ENCODE data around the gene TCHHL1. TPM values are rescaled to one million over a fixed set of nuclear protein-coding genes. Genes with fewer than 3 reads are reported as not detected.

The TCHHL1 gene
- total RNA-seq (not detected), polyA plus RNA-seq (not detected)
- long read RNA-seq, donor 1: 0 reads
- long read RNA-seq, donor 2: 0 reads

DNA sequence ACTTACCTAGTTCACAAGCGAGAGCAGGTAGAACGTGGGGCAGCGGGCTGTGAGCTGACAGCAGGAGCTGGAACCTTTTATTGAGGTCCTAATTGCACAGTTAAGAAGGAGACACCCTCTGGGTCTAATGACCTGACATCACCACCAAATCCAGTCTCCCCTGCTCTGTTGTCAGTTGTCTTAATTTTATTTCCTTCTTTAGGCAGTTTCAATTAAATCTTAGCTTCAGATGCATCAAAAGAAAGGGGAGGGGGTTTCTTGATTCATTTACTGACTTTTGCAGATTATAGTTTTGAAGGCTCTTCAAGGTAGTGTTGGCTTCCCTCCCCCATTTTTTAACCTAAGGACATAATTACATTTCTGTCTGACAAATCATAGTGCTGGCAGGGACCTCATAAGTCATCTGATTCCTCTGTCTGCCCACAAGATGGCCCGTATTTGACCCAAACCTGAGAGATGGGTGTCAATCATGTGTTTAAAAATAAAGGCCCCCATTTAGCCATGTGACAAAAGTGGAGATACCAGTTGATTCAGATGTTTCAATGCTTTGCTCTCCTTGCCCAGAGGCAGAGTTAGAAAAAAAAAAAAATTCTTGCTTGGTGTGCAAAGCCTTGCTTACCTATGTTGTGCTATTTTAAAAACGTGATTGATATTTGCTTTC lies at the start of gene TCHHL1:
TSS of gene TCHHL1 (minus strand) at position 51 of the 661 bp plus-strand sequence. CDS start 921 bp downstream, outside the sequence.
- H3K9me3 ChIP-seq: peaks cover 8% of the 10 kb centered on the region
- no peak within 1 kb of the TSS for H3K27ac ChIP-seq
- H3K4me1 ChIP-seq: no peaks in the 10 kb centered on the region
- DNase-seq (no peak), ATAC-seq (no peak)
- 51 to 67% (median 59%) methylated on average over 5 of the region's 5 CpGs for WGBS, 3 donors
- H3K4me3 ChIP-seq: no peak within 1 kb of the TSS
- intact Hi-C loops (cut with DNase I): no loop called here
- no peaks in the 10 kb centered on the region for H3K36me3 ChIP-seq (ENCODE audit: insufficient read depth in 1 of 2, low read depth in 1 of 2)
- TF ChIP-seq, protein P1, sequence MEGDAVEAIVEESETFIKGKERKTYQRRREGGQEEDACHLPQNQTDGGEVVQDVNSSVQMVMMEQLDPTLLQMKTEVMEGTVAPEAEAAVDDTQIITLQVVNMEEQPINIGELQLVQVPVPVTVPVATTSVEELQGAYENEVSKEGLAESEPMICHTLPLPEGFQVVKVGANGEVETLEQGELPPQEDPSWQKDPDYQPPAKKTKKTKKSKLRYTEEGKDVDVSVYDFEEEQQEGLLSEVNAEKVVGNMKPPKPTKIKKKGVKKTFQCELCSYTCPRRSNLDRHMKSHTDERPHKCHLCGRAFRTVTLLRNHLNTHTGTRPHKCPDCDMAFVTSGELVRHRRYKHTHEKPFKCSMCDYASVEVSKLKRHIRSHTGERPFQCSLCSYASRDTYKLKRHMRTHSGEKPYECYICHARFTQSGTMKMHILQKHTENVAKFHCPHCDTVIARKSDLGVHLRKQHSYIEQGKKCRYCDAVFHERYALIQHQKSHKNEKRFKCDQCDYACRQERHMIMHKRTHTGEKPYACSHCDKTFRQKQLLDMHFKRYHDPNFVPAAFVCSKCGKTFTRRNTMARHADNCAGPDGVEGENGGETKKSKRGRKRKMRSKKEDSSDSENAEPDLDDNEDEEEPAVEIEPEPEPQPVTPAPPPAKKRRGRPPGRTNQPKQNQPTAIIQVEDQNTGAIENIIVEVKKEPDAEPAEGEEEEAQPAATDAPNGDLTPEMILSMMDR (IDR thresholded peaks at IDR 0.05): no peak
- H3K27me3 ChIP-seq (ENCODE audit: insufficient read depth in 3 of 3, low read length in 2 of 3): peaks cover 0 to 11% (median 5%) of the 10 kb centered on the region in 3 donors

DNA sequence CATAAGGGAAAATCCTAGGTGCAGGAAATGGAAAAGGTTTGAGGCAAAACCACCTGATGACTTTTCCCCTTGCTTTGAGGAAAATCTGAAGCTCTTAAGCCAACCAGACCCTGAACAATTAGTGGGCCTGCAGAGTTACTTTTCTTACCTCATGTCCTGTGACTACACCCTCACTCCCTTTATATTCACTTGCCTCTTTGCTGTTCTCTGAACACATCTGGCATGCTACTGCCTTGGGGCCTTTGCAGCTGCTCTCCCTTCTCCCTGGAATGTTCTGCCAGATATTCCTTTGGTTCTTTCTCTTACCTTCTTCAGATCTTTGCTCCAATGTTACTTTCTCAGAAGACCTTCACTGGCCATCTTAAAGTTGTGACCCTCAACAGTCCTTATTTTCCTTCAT lies 48.4 kb upstream of the TCHHL1 start:
- H3K27ac ChIP-seq: no peak overlapping the region
- intact Hi-C loops (cut with DNase I): no loop called here
- TF ChIP-seq, protein P1 (IDR thresholded peaks at IDR 0.05): no peak
- H3K9me3 ChIP-seq: no peaks in the 10 kb centered on the region
- H3K36me3 ChIP-seq (ENCODE audit: insufficient read depth in 1 of 2, low read depth in 1 of 2): no peaks in the 10 kb centered on the region
- no peaks in the 10 kb centered on the region for H3K27me3 ChIP-seq (ENCODE audit: insufficient read depth in 3 of 3, low read length in 2 of 3)
- ATAC-seq: no peak
- no peaks in the 10 kb centered on the region for H3K4me1 ChIP-seq
- no peak overlapping the region for H3K4me3 ChIP-seq
- DNase-seq: no peak

DNA sequence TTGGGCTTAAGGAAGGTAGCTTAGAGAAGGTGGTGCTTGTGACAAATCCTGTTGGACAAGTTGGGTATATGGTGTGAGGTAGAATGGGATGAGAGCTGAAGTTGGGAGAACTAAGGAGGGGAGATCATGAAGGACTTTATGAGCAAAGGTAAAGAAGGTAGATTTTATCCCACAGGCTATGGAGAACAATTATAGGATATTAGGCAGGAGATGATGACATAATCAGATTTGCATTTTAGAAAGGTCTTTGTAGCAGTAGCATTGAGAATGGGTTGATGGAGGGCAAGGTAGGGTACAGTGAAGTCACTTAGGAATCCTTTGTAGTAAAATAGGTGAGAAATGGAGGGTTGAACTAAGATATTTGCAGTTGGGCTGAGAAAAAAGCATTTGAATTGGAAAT lies 41.3 kb upstream of the TCHHL1 start:
- no peaks in the 10 kb centered on the region for H3K4me1 ChIP-seq
- H3K36me3 ChIP-seq (ENCODE audit: insufficient read depth in 1 of 2, low read depth in 1 of 2): no peaks in the 10 kb centered on the region
- TF ChIP-seq, protein P1 (IDR thresholded peaks at IDR 0.05): no peak
- H3K4me3 ChIP-seq: no peak overlapping the region
- DNase-seq (no peak), ATAC-seq (no peak)
- H3K9me3 ChIP-seq: no peaks in the 10 kb centered on the region
- peaks cover 0 to 28% (median 7%) of the 10 kb centered on the region in 3 donors for H3K27me3 ChIP-seq (ENCODE audit: insufficient read depth in 3 of 3, low read length in 2 of 3)
- intact Hi-C loops (cut with DNase I): no loop called here
- no peak overlapping the region for H3K27ac ChIP-seq

DNA sequence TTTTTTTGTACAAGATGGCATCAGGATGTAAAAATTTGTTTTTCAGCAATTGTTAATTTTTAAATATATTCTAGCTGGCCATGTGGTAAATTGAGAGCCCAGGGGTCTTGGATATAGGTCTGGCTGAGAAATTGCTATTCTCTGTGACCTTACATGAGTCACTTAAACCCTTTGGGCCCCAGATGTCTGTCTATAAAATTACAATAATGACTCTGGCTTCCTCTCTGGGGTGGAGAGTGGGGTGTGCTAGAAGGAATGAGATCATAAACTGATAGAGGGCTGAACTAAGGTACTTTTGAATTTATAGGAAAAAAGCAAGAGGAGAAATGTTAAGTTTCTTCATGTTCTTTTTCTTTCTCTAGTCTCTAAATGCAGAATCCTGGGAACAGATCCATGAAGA lies 38.8 kb upstream of the TCHHL1 start:
- DNase-seq: no peak

More for the DNA sequence above, 38.8 kb upstream of the TCHHL1 start:
- Histone ChIP-seq H3K36me3 (ENCODE audit: insufficient read depth in 1 of 2, low read depth in 1 of 2) (no peaks in the 10 kb centered on the region), H3K4me3 (no peak overlapping the region), H3K9me3 (no peaks in the 10 kb centered on the region), H3K4me1 (no peaks in the 10 kb centered on the region), H3K27me3 (ENCODE audit: insufficient read depth in 3 of 3, low read length in 2 of 3) (peaks cover 0 to 28% (median 7%) of the 10 kb centered on the region in 3 donors), H3K27ac (no peak overlapping the region)
- intact Hi-C loops (cut with DNase I): no loop called here
- TF ChIP-seq, protein P1 (IDR thresholded peaks at IDR 0.05): no peak
- ATAC-seq: no peak
